Cardiac septum (tissue), 1 donor: ENCODE data around the gene ANK3. TPM values are rescaled to one million over a fixed set of nuclear protein-coding genes. Genes with fewer than 3 reads are reported as not detected.

Experiments used
- DNase-seq: peaks from one replicate; pipeline ENCODE4 v3.0.0-alpha.2; 2020; ENCODE audit warnings: low spot score
- intact Hi-C: fragments of 100-400 bp; cut with DNase I; formaldehyde crosslinking; loops from one replicate; pipeline ENCODE4 v1.14.0; 2022
- total RNA-seq: library from RNA; stranded (reverse); fragmentation: NEBNext Ultra II Directional; extraction: Animal tissue kit (Norgen Biotek cat#: 25700); gene quantifications from one replicate; pipeline ENCODE4 v1.2.1, GENCODE V29; 2021
- donor health status: DM: no; HTN: no; CAD: no.

The ANK3 gene
- total RNA-seq, 1 donor from 2014 or later = 173 TPM

DNA sequence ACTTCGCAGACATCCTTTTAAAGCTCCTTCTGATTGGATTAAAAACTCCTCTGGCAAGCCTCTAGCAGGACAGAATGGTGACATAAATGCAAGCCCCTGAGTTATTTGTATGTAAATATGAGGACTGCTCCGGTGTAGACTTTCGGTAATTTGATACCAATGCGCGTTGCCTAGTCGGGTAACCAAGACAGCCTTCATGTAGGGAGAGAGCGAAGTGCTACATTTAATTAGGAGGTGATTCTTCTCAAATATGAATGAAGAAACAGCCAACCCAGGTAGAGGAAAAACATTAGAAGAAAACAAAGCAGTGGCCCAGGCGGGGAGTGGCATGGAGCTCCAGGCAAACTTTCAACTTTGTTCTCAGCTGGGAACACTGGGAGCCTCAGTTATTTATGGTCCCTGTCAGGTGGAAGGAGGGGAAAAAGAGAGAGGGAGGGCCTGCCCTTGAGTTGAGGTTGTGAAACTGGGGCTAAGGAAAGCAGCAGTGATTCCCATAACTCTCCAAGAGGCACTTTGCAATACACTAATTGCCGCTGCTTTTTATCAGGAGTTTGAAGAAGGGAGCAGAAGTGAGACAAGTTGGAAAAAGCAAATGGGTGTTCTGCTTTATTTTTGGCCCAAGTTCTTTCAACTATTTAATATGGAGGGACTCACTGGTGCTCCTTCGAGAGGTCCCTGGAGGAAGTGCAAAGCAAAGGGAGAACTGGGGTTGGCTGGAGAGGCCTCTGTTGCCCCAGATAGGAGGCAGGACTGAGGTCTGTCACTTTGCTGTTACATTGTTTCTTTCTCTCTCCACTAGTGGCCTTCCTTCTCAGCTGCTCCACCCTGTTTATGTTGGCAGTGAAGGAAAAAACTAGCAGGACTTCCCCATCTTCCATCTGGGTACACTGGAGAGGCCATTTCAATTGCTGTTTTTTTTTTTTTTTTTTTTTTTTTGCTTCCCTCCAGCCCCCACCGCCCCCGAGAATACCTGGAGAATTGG, 248.7 kb downstream of the ANK3 start:
- intact Hi-C loops = loop anchor here (5.0 kb wide), 1 partner anchor 46 kb away; no protein-coding TSS in a partner anchor
- no peak for DNase-seq

DNA sequence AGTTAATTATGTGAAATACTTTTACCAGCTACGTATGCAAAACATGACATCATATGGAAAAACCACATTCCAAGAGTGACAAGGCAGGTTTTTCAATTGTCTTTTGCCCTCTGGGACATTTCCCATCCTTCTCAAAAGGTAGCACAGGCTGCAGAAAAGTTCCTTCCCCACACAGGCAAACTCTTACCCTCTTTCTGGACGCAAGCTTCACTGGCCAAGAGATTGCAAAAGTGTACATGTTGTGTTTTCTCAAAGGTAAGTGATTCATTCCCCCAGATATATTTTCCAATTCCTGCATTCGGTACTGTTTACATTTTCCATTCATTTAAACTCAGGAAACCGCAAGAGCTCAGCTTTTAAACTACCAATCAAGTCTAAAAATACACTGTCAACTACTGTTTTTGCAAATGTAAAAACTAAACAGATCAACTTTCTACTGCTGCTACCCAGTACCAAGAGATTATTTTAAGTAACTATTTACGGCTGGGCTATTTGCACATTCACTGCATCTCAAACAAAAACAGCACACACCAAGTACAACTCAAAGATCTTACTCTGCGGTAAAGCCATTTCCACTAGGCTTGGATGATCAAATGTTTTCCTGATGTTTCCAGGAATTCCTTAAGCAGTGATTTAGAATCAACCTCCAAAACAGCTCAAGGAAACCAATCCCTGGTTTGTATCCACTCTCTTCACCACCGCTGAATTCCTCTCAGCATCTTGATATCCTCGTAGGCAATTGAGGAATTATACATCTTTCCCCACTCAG, 249.7 kb downstream of the ANK3 start:
- intact Hi-C loops = loop anchor here (5.0 kb wide), 1 partner anchor 47 kb away; no protein-coding TSS in a partner anchor
- no peak for DNase-seq

DNA sequence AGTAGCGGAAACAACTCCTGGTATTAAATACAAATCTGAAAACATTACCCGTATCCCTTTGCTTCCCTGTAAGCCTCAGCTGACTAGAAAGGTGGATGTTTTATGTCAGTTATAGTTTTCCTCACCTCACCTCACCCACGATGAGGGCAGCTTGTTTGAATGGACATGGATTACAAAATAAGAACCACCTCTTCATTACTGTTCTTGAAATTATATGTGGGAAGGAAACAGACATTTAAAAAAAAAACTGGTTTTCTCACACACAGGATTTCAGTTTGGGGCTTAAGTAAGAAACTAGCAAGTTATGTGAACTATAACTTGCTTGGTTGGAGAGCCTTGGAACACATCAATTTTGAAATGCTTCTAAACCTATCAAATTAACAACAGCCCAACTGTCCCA, 250.4 kb downstream of the ANK3 start:
- intact Hi-C loops = no loop called here

DNA sequence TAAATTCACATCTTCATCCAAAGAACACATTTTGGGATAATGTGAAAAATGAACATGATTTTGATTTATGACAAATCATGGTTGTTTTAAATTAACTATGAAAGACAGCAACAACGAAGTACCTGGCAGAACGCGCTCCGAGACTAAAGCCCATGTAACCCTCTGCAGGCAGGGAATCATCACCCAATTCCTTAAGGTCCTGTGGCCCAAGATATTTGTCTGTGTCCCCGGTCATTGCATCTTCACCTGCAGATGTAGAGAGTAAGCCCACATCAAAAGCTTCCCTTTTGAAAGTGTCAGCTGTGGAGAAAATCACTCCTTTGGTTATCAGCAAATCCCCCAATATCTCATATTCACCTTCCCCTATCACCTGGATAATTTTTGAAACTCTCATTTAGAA, 250.8 kb downstream of the ANK3 start:
- intact Hi-C loops = no loop called here
- no peak for DNase-seq

More for the DNA sequence above, 250.4 kb downstream of the ANK3 start:
- no peak for DNase-seq

DNA sequence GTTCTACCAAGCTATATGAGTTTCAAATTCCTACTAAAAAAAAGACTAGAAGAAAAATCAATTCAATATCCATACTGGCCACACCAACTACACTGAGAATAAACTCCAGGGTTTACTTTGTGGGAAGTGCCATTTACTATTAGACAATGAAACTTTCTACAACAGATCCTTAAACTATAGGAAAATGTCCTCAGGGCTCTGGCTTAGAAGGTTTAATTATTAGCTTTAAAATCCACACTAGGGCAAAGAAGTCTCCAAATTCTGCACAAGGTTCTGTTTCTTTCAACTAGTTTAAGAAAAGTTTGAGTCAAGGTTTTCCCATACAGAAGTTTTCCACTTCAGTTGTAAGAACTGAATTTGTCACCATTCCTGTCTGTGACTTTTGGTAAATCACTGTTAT, 251.6 kb downstream of the ANK3 start:
- no peak for DNase-seq
- intact Hi-C loops = no loop called here

DNA sequence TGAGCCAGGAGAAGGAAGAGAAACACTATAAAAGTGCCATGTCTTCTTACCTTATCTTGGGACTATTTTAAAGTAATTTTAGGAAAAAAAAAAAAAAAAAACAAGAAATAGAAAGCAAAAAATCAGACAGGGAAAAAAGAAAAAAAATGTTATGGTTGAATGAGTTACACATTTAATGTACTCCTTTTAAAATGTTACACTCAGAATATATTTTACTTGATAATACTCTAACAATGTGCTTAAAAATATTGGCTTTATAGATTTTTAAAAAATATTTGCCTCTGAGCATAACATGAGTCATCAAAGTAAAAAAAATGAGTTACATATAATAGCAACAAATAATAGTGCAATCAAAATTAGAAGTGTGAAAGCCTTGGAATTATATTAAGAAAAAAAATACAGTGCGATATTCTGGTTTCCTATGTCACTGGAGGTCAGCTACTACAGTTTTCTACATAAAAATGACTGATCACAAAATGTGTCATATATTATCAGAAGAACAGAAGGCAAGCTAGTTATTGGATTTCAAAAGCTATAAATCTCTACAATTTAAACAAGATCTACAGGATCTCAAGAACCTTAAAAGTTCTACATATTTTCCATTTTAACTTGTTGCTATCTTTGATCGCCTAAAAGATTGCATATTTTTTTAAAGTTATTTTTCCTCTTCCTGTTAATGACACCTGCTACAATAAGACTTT, 252.2 kb downstream of the ANK3 start:
- intact Hi-C loops = no loop called here
- no peak for DNase-seq

DNA sequence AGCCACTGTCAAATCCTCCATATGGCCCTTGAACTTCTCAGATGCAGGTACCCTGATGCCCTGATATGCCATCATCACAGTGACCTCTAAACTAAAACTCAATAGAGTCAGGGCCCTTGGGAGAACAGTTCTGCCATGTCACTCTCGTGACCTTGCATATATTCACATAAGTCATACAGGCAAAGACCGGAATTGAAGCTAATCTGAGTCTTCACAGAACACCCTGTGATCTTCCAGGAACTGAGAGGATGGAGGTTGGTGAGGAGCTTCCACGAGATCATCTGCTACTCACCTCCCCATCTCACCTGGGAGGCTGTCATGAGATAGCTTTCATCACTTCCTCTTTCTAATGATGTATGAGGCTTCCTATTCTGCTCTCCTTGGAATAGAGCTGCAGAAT, 254.7 kb downstream of the ANK3 start:
- intact Hi-C loops = no loop called here
- DNase-seq = no peak

DNA sequence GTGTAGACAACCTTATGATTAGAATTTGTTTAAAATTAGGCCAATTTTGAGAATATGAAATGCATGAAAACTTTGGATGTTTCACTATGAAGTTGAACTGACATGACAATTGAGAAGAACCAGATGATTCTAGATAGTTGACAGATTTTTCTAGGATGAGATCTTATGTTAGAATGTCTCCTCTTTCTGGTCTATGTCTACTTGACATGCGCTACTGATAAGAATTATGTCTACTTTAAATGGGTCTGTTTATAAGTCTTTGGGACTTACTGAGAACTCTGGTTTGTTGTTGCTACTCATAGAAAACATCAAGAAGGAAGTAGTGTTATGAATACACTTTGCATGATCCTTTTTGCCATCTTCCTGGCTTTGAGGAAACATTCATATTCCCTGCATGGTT, 255.1 kb downstream of the ANK3 start:
- intact Hi-C loops = no loop called here
- no peak for DNase-seq

DNA sequence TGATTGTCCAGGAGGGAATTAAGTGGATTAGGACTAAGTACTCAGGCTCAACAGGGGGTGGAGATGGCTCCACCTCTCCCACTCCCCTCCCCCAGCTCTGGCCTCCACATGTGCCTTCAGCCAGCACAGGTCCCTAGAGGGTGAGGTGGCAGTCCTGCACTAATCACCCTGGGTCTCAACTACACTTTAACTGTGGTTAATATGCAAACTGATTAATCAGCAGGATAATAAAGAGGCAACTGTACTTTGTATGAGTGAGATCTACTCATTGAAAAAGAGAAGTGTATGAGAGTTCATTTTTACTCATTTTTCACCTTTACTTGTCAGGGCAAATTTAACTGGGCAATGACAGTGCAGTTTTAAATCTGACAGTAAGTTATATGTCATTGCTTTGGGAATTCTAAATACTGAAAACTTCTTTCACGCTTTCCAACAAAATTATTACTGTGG, 259.5 kb downstream of the ANK3 start:
- intact Hi-C loops = no loop called here
- no peak for DNase-seq

DNA sequence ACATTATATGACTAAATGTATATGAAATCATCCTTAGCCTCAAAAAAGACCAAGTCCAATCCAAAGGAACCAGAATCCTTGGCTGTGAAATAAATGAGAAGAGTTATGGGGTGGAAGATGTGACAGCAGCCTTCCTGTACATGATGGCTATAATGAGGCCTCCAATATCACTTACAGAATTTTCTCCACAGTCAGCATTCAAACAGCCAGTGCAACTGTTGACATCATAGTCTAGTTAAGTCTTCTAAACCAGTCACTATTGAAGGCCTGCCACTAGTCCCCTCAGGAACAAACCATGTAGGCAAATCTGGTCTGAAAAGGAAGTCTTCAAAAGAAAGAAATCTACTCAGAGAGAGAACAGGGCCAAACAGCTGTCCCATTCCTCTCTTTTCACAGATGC, 263.8 kb downstream of the ANK3 start:
- intact Hi-C loops = no loop called here
- DNase-seq = no peak

DNA sequence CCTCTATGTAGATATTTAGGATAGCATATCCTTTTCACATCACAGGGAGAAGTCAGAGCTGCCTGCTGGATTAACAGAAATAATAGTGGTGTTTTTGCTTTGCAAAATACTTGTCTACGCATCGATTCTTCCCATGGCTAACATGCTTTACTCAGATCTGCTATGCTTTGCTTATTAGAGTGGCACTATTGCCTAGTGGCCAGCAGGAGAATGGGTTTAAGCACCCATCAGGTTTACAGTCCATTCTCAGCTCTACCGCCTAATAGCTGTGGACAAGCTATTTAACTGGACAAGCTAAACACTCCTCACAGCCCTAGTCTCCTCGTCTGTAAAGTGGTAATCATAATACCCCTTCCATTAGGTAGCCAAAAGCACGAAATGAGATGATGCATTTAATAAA, 265.1 kb downstream of the ANK3 start:
- DNase-seq = no peak
- intact Hi-C loops = no loop called here

DNA sequence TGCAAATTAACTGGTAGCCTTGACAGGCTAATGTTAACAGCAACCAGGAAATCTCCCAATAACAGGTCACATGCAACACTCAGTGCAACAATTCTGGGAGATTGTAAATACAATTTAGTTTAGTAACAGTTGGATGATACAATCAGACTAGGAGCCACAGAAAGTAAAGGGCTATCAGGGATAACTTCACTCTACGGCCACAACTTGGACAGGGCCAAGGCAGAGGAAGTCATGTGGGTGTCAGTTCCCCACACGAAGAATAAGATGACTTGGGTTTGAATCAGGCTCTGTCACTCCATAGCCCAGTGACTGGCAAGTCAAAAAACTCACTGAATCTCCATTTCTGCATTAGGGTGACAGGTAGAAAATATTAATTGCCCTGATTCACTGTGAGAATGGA, 266.0 kb downstream of the ANK3 start:
- intact Hi-C loops = no loop called here
- DNase-seq = no peak

DNA sequence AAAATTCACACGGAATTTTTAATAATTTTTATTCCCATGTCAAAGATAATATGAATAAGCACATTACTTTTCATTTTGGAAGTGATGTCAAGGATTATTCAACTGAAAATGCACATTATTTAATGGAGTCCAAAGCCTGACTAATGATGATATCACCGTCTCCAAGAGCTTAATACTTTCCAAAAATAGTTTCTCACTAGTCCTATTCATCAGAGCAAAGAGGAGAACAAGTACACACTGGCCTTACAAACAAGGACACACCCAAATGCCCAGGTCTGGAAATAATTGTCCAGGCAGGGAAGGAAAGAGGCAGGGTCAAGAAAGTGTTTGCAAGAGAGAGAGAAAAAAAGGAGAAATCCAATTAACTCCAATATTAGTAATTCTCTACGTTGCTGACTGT, 266.5 kb downstream of the ANK3 start:
- intact Hi-C loops = no loop called here
- DNase-seq = no peak

DNA sequence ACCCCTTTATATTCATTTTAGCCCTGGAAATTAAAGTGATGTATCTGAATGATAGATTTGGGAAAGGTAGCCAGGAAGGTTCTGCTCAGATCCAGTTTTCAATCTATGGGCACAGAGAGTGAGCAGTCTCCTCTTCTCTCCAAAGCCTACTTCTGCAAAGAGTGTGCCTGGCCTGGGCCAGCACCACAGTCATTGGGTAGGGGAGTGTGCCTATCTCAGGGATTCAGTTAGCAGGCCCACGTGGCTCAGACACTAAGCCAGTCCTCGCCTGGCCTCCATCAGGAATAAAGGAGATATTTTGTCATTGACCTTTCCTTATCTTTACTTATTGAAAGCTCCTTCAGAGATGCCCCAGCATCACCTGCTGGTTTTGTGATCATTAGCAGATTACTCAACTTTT, 267.5 kb downstream of the ANK3 start:
- DNase-seq = no peak
- intact Hi-C loops = no loop called here

DNA sequence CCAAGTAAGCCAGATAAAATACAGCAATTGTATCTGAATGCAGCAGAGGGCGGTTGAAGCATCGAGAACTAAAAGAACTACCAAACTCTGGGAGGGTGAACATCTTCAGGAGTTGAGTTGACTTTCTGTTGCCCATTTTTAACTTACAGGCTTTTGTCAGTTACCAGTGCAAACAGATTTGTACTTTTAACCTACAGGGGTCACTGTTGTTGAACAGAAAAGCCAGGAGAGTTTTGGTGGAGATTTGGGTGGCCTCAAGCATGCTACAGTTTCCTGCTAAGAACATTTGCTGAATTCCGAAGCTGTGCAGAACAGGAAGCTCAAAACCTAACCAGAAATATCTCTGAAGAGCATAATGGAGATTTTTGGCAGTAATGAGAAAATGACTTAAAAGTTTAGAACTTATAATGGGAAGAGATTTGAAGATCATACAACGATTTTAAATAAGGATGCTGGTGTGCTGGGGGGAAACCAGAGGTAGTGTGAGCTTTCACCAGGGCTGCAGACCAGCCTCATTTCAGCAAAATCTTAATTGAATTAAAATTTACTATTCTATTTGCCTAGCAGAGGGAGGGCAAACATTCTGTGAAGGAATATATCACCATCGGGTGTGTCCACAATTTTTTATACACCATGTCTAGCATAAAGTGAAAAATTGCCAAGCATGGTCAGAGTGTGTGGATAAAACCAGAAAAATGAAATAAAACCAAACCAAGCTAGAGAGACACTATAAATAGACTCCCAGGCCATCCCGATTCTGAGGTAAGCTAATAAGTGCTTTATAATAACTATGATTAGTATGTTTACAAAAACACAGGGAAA, 274.7 kb downstream of the ANK3 start:
- intact Hi-C loops = loop anchor here (10.0 kb wide), 1 partner anchor 320 kb away; no protein-coding TSS in a partner anchor
- no peak for DNase-seq

DNA sequence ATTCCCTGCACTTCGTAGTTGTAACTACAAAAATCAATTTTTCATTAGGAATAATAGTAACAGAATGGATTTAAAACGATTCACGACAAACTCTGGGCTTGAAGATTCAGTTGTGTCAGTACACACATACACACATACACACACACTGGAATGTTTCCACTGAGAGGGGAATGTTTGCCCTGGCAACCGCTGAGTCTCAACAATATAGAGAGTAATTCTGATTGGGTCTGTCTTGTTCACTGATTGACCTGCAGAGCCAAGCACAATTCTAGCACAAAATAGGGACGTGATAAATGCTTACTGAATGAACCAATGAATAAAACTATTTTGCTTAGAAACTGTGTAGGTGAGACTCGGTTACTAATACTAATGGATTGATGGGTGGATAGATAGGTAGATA, 278.9 kb downstream of the ANK3 start:
- intact Hi-C loops = loop anchor here (10.0 kb wide), 1 partner anchor 324 kb away; no protein-coding TSS in a partner anchor
- DNase-seq = no peak

DNA sequence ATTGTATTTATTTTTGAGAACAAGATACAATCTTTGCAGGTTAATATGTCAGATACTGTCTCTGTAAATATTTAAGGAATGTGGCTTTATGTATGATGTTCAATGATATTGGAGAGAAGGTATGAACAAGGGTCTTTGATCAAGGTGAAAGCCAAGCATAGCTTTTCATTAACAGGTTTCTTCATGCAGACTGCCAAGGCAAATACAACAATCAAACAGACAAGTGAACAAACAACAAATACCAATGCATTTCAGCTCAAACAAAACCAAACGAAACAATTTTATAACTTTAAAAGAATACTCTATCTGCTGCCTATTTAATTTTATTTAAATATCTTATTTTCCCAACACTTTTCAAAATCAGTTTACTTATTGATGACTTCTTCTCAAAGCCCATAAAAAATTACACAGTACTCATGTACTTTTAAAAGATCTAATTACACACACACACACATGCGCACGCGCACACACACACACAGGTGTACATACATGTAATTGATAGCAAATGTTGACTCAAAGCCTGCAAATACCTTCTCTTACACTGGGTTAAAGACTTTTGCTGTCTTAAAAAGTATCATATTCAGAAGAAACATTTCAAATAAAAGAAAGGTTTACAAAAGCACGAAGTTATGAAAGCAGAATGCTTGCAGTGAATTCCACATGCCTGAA, 282.2 kb downstream of the ANK3 start:
- no peak for DNase-seq
- intact Hi-C loops = no loop called here

DNA sequence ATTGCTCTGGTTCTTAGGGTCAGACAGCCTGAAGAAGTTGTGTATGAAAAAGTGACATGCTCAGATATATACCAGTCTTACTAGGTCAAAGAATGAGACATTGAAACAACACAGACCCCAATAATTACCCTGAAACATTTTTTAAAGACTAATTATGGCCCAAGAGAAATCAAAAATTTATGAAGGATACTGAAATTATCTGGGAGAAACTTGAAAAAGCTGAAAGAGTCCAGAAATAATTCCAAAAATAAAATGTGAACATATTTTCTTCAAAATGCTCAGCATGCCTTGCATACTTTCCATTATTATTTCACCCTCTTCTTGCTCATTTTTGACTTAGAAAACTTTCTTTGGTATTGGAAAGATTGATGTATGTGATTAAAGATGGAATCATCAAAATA, 284.4 kb downstream of the ANK3 start:
- intact Hi-C loops = no loop called here
- DNase-seq = no peak
